CD4-positive, alpha-beta T cell treated with Interleukin-10 for 1 hour (primary cell): ENCODE measurements around the gene ZNF605.
"Not testable (repeated sequence)": the region's sequence is repeated elsewhere in the genome, so short reads cannot be mapped to it uniquely, and the experiment has no call there.

ENCODE experiments used
- DNase-seq: peaks from one replicate; pipeline ENCODE4 v3.0.0-alpha.2; 2020

The ZNF605 gene

GRCh38 chr12:132904718-132905328 lies 51.3 kb downstream of the ZNF605 start:
- DNase-seq: peak; percentile 90

DNA sequence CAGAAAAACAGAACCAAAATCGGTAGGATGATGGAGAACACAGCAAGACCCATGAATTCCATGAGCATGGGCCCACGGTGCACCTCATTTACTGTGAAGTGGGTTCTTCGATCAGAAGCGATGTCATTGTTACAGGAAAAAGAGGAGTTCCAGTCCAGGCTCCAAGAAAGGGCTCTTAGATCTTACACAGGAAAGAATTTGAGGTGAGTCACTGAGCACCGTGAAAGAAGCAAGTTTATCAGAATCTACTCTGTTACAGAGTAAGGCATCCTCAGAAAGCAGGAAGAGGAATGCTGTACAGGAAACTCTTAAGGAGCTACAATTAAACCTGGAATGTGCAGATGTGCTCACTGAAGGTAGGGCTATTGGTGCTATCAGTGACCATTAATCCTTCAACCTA lies 57.1 kb downstream of the ZNF605 start:
- no peak for DNase-seq

DNA sequence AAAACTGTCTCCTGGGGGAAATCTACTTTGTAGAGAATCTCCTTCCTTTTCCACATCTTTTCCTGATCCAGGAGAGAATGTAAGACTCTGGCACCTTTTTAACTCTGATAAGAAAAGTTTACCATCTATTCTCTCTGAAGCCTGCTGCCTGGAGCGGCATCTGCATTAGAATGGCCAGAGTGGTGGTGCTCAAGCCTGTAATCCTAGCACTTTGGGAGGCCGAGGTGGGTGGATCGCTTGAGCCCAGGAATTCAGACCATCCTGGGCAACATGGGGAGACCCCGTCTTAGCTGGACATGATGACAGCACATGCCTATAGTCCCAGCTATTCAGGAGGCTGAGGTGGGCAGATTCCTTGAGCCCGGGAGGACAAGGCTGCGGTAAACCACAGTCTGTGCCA lies 67.3 kb downstream of the ZNF605 start:
- no peak for DNase-seq

- peak; percentile 96 for DNase-seq
Observed at GRCh38 chr12:132887513-132888351, 68.4 kb downstream of the ZNF605 start, which contains the start of gene CHFR. Gene CHFR (minus strand): TSS chr12:132887605. CDS start chr12:132887328, 277 bp downstream.

GRCh38 chr12:132886529-132887477 lies 69.3 kb downstream of the ZNF605 start:
- peak; percentile 13 for DNase-seq

DNA sequence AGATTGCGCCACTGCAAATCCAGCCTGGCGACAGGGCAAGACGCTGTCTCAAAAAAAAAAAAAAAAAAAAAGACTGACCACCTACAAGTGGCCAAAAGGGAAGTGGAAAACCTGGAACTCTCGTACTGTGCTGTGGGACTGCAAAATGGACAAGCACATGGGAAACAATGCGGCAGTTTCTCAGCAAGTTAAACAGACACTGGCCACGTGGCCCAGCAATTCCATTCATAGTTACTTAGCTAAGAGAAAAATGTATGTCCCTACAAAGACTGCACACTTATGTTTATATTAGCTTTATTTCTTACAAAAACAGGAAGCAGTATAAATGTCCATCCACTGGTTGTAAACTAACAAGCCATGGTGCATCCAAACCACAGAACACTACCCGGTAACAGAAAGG lies 74.3 kb downstream of the ZNF605 start:
- no peak for DNase-seq

- DNase-seq: not testable (repeated sequence)
Observed at GRCh38 chr12:132874620-132875019, 81.5 kb downstream of the ZNF605 start.

- DNase-seq: no peak
Observed at GRCh38 chr12:132874175-132874574, 81.9 kb downstream of the ZNF605 start.

GRCh38 chr12:132873724-132874123 lies 82.4 kb downstream of the ZNF605 start:
- no peak for DNase-seq

- DNase-seq: peak; percentile 28
Observed at GRCh38 chr12:132872975-132873421, 83.1 kb downstream of the ZNF605 start.

DNA sequence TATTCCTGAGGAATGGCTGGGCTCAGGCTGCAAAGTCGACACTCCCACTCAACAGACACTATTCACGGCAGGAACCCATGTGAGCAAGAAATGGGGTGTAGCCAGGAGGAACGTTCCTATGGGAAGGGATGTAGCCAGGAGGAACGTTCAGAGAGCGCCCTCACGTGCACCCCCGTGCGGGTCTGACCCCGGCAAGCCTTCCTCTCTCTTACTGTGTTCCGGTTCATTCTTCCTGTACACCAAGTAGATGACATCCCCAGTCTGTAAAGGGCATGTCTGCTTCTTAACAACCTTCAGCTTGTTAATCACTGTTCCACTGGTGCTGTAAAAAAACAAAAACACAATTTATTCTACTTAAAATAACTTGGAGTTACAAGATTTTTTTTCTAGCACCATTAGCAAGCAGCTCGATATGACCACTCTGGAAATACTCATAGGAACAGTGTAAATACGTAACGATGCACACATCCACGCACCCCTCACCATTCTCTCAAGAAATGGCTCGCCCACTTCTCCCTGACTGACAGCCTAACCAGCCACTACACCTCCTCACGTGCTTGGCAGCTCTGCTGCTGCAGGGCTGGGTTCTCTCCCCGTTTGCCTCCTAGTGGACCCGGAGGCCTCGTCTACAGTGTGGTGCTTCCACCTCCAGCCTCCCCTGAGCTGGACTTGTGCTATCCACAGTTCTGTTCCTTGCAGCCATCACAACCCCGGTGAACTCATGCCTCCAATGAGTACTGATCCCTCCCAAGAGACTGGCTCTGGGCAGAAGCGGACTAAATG lies 83.8 kb downstream of the ZNF605 start:
- no peak for DNase-seq

- DNase-seq: no peak
Observed at GRCh38 chr12:132869551-132869950, 86.6 kb downstream of the ZNF605 start.
